K562 (cell line): Measurements from ENCODE around the gene ELL3. TPM values are rescaled to one million over a fixed set of nuclear protein-coding genes. Genes with fewer than 3 reads are reported as not detected.

Experiments
- JUND ChIP-seq, 2 experiments: IDR thresholded peaks; 2 replicates in 1 of 2; 3 replicates in 1 of 2; pipeline ENCODE4 v1.6.1; 2011; ENCODE audit warnings: borderline replicate concordance in 2 of 2, low read depth in 2 of 2, low read length in 2 of 2, improper control_type of control experiment in 1 of 2, missing biosample characterization in 1 of 2, missing genetic modification characterization in 1 of 2, missing genetic modification reagents in 1 of 2
- MAZ ChIP-seq, 2 experiments: fragments of 450-650 bp in 1 of 2; sonication (generic) in 1 of 2; formaldehyde crosslinking; IDR thresholded peaks in 1 of 2; conservative IDR thresholded peaks in 1 of 2; 2 replicates each; pipeline versions ENCODE4 v1.4.0 to v1.5.0; 2020; ENCODE audit warnings: mild to moderate bottlenecking in 1 of 2, missing genetic modification reagents in 1 of 2
- MCM2 ChIP-seq: fragments of 450-650 bp; IDR thresholded peaks from 2 replicates; pipeline ENCODE4 v1.6.1; 2017; ENCODE audit warnings: low read depth, mild to moderate bottlenecking
- NONO ChIP-seq, 2 experiments: fragments of 200-400 bp in 1 of 2; fragments of 450-650 bp in 1 of 2; formaldehyde crosslinking in 1 of 2; IDR thresholded peaks; 2 replicates each; pipeline ENCODE4 v1.6.1; 2017; ENCODE audit warnings: low read depth in 2 of 2, mild to moderate bottlenecking in 2 of 2, moderate library complexity in 2 of 2, low read length in 1 of 2
- ZNF212 ChIP-seq: fragments of 450-650 bp; formaldehyde crosslinking; IDR thresholded peaks from 2 replicates; pipeline ENCODE4 v1.4.0; 2020; ENCODE audit warnings: mild to moderate bottlenecking
- ZZZ3 ChIP-seq: fragments of 450-650 bp; IDR thresholded peaks from 2 replicates; pipeline ENCODE4 v1.6.1; 2016; ENCODE audit warnings: antibody characterized with exemption, mild to moderate bottlenecking, moderate library complexity
- polyA plus RNA-seq, 8 experiments: library from polyadenylated mRNA; depleted of rRNA in 4 of 8; stranded (reverse) in 5 of 8; unstranded in 3 of 8; fragments of >200 nt; fragmentation: Nextera tagmentation in 2 of 8; fragmentation: Illumina TruSeq in 1 of 8; extraction: Ambion mirVana in 2 of 8; extraction: Trizol in 1 of 8; gene quantifications; 2 replicates each; pipeline versions ENCODE4 v1.2.1 to v1.2.3, GENCODE V29; 2011 to 2014; ENCODE audit warnings: inconsistent platforms in 1 of 8, missing spikeins in 1 of 8
- total RNA-seq, 7 experiments: library from RNA; depleted of rRNA in 6 of 7; stranded (reverse); fragments of >200 nt in 6 of 7; fragmentation: Illumina TruSeq in 2 of 7; extraction: Trizol in 2 of 7; gene quantifications; 2 replicates each; pipeline versions ENCODE4 v1.2.1 to v1.2.3, GENCODE V29; 2011 to 2021; ENCODE audit warnings: low replicate concordance in 1 of 7
- TF ChIP-seq, protein P1 (sequence below), 2 experiments: fragments of 450-650 bp; formaldehyde crosslinking in 1 of 2; IDR thresholded peaks; 2 replicates each; pipeline versions ENCODE4 v1.4.0 to v1.6.1; 2014 to 2020; ENCODE audit warnings: mild to moderate bottlenecking in 2 of 2, borderline replicate concordance in 1 of 2, low read depth in 1 of 2
- TF ChIP-seq, protein P2 (sequence below): sonication (generic); formaldehyde crosslinking; IDR thresholded peaks from 2 replicates; pipeline ENCODE4 v1.8.0; 2022; ENCODE audit warnings: mild to moderate bottlenecking, missing genetic modification reagents
- TF ChIP-seq, protein P3 (sequence below): fragments of 250-450 bp; sonication (Bioruptor Pico); IDR thresholded peaks from 2 replicates; pipeline ENCODE4 v1.6.1; 2021; ENCODE audit warnings: mild to moderate bottlenecking
- TF ChIP-seq, protein P4 (sequence below), 3 experiments: IDR thresholded peaks in 2 of 3; conservative IDR thresholded peaks in 1 of 3; 2 replicates each; pipeline ENCODE4 v1.5.1; 2011 to 2012; ENCODE audit warnings: low read length in 3 of 3, mild to moderate bottlenecking in 3 of 3, control low read depth in 2 of 3, improper control_type of control experiment in 1 of 3, inconsistent platforms in 1 of 3, low read depth in 1 of 3, mixed read lengths in 1 of 3, moderate library complexity in 1 of 3; ENCODE audit not compliant: insufficient read depth in 2 of 3
- TF ChIP-seq, protein P5 (sequence below): IDR thresholded peaks from 2 replicates; pipeline ENCODE4 v1.6.1; 2011; ENCODE audit warnings: borderline replicate concordance, low read depth, mild to moderate bottlenecking, moderate library complexity, low read length; ENCODE audit not compliant: insufficient read depth, poor library complexity, severe bottlenecking

The ELL3 gene
- total and polyA plus RNA-seq, 9 of the 15 experiments (the other 6 are each of a cell fraction or from before 2014, with no cell fraction given) = 0.80 to 5.2 (median 2.6) TPM

DNA sequence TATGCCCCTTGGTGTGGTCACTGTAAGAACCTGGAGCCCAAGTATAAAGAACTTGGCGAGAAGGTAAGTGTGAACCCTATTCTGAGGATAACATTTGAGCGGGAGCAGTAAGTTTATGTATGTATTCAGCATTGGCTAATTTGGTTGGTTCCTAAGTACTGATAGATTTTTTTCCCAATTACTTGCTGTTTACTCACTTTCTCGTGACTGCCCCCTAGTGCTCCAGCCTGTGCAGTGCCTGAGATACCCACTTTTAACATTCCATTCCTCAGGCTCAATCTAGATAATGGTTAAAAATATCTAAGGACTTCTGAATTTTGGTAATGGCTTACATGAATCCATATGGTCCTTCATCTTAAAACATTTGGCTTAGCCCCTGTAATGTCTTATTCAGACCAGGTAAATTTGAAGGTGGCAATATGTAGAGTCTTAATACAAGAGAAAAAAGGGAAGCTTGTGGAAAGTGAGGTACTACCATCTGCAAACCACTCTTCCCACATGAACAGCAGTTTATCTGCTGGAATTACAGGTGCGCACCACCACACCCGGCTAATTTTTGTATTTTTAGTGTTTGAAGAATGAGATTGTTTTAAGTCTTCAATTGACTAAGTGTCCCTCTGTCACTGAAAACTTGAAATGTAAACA lies 7.1 kb downstream of the ELL3 start (continued):
- TF ChIP-seq, protein P1, sequence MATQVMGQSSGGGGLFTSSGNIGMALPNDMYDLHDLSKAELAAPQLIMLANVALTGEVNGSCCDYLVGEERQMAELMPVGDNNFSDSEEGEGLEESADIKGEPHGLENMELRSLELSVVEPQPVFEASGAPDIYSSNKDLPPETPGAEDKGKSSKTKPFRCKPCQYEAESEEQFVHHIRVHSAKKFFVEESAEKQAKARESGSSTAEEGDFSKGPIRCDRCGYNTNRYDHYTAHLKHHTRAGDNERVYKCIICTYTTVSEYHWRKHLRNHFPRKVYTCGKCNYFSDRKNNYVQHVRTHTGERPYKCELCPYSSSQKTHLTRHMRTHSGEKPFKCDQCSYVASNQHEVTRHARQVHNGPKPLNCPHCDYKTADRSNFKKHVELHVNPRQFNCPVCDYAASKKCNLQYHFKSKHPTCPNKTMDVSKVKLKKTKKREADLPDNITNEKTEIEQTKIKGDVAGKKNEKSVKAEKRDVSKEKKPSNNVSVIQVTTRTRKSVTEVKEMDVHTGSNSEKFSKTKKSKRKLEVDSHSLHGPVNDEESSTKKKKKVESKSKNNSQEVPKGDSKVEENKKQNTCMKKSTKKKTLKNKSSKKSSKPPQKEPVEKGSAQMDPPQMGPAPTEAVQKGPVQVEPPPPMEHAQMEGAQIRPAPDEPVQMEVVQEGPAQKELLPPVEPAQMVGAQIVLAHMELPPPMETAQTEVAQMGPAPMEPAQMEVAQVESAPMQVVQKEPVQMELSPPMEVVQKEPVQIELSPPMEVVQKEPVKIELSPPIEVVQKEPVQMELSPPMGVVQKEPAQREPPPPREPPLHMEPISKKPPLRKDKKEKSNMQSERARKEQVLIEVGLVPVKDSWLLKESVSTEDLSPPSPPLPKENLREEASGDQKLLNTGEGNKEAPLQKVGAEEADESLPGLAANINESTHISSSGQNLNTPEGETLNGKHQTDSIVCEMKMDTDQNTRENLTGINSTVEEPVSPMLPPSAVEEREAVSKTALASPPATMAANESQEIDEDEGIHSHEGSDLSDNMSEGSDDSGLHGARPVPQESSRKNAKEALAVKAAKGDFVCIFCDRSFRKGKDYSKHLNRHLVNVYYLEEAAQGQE (IDR thresholded peaks at IDR 0.05; ENCODE audit: borderline replicate concordance) = 0 out of 2 replicates have a peak, but pooled peaks have one; percentile 16
- TF ChIP-seq, protein P1 (CRISPR knock-in tag; IDR thresholded peaks at IDR 0.05; ENCODE audit: low read depth) = no peak
- TF ChIP-seq JUND (IDR thresholded peaks at IDR 0.05; ENCODE audit: borderline replicate concordance, low read depth, low read length) (peak; percentile 18; the same call in 1 of the 2 replicates), JUND (tag; IDR thresholded peaks at IDR 0.05; ENCODE audit: borderline replicate concordance, low read depth, low read length) (no peak), ZNF212 (CRISPR knock-in tag) (no peak), NONO (IDR thresholded peaks at IDR 0.05; ENCODE audit: low read depth in 2 of 2, low read length in 1 of 2) (no peak), ZZZ3 (peak; percentile 55; the same call in 1 of the 2 replicates), MCM2 (no peak), MAZ (CRISPR knock-in tag; conservative IDR thresholded peaks at IDR 0.05 in 1 of 2, IDR thresholded peaks at IDR 0.05 in 1 of 2) (no peak)
- TF ChIP-seq, protein P2, sequence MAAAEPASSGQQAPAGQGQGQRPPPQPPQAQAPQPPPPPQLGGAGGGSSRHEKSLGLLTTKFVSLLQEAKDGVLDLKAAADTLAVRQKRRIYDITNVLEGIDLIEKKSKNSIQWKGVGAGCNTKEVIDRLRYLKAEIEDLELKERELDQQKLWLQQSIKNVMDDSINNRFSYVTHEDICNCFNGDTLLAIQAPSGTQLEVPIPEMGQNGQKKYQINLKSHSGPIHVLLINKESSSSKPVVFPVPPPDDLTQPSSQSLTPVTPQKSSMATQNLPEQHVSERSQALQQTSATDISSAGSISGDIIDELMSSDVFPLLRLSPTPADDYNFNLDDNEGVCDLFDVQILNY (CRISPR knock-in tag) = no peak
- TF ChIP-seq, protein P3, sequence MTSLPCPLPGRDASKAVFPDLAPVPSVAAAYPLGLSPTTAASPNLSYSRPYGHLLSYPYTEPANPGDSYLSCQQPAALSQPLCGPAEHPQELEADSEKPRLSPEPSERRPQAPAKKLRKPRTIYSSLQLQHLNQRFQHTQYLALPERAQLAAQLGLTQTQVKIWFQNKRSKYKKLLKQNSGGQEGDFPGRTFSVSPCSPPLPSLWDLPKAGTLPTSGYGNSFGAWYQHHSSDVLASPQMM = no peak
- TF ChIP-seq, protein P4, sequence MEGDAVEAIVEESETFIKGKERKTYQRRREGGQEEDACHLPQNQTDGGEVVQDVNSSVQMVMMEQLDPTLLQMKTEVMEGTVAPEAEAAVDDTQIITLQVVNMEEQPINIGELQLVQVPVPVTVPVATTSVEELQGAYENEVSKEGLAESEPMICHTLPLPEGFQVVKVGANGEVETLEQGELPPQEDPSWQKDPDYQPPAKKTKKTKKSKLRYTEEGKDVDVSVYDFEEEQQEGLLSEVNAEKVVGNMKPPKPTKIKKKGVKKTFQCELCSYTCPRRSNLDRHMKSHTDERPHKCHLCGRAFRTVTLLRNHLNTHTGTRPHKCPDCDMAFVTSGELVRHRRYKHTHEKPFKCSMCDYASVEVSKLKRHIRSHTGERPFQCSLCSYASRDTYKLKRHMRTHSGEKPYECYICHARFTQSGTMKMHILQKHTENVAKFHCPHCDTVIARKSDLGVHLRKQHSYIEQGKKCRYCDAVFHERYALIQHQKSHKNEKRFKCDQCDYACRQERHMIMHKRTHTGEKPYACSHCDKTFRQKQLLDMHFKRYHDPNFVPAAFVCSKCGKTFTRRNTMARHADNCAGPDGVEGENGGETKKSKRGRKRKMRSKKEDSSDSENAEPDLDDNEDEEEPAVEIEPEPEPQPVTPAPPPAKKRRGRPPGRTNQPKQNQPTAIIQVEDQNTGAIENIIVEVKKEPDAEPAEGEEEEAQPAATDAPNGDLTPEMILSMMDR (IDR thresholded peaks at IDR 0.05 in 2 of 3, conservative IDR thresholded peaks at IDR 0.05 in 1 of 3; ENCODE audit: insufficient read depth in 2 of 3, low read depth in 1 of 3, low read length in 3 of 3) = peak; percentile 57 to 86 (median 77)
- TF ChIP-seq, protein P5, sequence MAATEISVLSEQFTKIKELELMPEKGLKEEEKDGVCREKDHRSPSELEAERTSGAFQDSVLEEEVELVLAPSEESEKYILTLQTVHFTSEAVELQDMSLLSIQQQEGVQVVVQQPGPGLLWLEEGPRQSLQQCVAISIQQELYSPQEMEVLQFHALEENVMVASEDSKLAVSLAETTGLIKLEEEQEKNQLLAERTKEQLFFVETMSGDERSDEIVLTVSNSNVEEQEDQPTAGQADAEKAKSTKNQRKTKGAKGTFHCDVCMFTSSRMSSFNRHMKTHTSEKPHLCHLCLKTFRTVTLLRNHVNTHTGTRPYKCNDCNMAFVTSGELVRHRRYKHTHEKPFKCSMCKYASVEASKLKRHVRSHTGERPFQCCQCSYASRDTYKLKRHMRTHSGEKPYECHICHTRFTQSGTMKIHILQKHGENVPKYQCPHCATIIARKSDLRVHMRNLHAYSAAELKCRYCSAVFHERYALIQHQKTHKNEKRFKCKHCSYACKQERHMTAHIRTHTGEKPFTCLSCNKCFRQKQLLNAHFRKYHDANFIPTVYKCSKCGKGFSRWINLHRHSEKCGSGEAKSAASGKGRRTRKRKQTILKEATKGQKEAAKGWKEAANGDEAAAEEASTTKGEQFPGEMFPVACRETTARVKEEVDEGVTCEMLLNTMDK = peak; percentile 53
